ENCODE results near the gene FBXO44. TPM values are rescaled to one million over a fixed set of nuclear protein-coding genes. Genes with fewer than 3 reads are reported as not detected.

The FBXO44 gene
- total and polyA plus RNA-seq, 10 of the 15 experiments (the other 5 are each of a cell fraction or from before 2014, with no cell fraction given), result 0.77 to 22.4 (median 8.2) TPM

DNA sequence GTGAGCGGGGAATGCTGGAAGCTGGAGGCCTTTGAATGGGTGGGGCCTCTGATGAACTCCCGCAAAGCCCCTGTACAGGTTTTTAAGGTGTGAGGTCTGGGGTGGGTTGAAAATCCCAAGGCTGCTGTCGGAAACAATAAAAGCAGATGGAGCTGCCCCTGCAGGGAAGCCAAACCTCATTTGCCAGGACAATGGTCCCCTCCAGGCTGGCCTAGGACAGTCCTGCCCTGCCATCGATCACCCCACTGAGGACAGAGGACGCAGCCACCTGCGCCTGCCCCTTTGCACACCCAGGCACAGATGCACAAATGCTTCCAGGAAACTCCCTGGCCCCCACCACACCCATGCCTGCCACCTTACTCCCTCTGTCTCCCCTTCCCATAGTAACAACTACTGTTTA lies 41.2 kb downstream of the FBXO44 start (continued):
- TF ChIP-seq CBX3 (IDR thresholded peaks at IDR 0.05; ENCODE audit: borderline replicate concordance, low read depth), result no peak

DNA sequence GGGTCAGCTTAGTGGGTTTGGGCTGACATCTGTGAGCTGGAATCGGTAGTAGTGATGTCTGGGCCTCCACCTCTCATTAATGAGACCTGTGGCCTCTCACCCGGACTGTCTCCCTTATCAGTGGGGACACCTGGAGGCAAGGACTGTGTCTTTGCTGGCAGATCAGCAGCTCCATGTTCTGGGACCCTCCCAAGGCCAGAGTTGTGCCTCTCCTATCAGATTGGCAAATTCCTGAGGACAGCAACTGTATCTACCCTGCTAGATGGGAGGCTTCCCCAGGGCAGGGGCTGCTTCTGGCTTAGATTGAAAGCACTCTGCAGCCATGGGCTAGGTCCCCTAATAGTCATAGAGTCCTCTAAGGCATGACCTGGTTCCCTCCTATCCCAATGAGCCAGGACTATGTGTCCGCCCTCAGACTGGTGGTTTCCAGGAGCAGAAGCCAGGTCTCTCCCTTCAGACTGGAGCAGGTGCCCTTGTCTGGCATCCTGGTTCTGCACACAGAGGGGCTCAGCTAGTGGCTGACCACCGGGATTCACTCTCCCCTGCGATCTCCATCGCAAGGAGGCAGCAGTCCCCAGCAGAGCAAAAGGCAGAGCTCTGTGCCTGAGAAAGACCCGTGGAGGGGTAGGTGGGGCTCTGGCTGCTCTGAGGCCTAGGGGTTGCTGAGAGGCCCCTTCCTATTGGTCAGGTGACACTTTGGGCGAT lies 42.7 kb downstream of the FBXO44 start:
- intact Hi-C loops (cut with micrococcal nuclease; ENCODE audit: unreplicated experiment), result no loop called here
- in situ Hi-C loops (cut with MboI), result no loop called here
- WGBS (ENCODE audit: insufficient coverage, insufficient replicate concordance, low lambda C conversion rate, missing lambda C conversion rate), result 36% methylated on average over 7 of the region's 8 CpGs
- Histone ChIP-seq H3K4me1 (ENCODE audit: control insufficient read depth, insufficient read depth, low read length) (no peaks in the 10 kb centered on the region), H3K4me2 (ENCODE audit: control insufficient read depth, insufficient read depth) (no peak overlapping the region), H3K9me3 (replicated peaks; ENCODE audit: control insufficient read depth, insufficient read depth, low read length) (no peaks in the 10 kb centered on the region), H4K20me1 (ENCODE audit: control insufficient read depth, insufficient read depth) (no peaks in the 10 kb centered on the region; the same call in 1 of the 2 replicates), H3K79me2 (ENCODE audit: control insufficient read depth, insufficient read depth, low read length) (no peaks in the 10 kb centered on the region), H3K36me3 (ENCODE audit: control insufficient read depth in 2 of 2, insufficient read depth in 2 of 2, low read length in 1 of 2) (no peaks in the 10 kb centered on the region), H3K4me3 (no peak overlapping the region), H3K9ac (ENCODE audit: control insufficient read depth, insufficient read depth, low read length) (no peak overlapping the region), H2AFZ (ENCODE audit: control insufficient read depth, low read depth, low read length) (no peak overlapping the region), H3K27me3 (replicated peaks in 1 of 2; ENCODE audit: control insufficient read depth in 2 of 2, insufficient read depth in 2 of 2, low read length in 1 of 2) (peaks cover 4 to 5% of the 10 kb centered on the region in 2 experiments; a peak in 3 of 4 replicates), H3K27ac (ENCODE audit: control insufficient read depth, insufficient read depth) (no peak overlapping the region)
- SMC1A ChIA-PET (ENCODE audit: uncharacterized antibody, unreplicated experiment), result interaction anchor here (1.2 kb wide), 1 partner anchor 15 kb away, joined by 3 read pairs; no protein-coding TSS in a partner anchor
- no peak for DNase-seq (ENCODE audit: low read depth, low spot score)
- TF ChIP-seq, protein P1, sequence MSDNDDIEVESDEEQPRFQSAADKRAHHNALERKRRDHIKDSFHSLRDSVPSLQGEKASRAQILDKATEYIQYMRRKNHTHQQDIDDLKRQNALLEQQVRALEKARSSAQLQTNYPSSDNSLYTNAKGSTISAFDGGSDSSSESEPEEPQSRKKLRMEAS (IDR thresholded peaks at IDR 0.05; ENCODE audit: low read depth, low read length), result no peak
- TF ChIP-seq HDAC2 (IDR thresholded peaks at IDR 0.05), result no peak
- TF ChIP-seq, protein P2, sequence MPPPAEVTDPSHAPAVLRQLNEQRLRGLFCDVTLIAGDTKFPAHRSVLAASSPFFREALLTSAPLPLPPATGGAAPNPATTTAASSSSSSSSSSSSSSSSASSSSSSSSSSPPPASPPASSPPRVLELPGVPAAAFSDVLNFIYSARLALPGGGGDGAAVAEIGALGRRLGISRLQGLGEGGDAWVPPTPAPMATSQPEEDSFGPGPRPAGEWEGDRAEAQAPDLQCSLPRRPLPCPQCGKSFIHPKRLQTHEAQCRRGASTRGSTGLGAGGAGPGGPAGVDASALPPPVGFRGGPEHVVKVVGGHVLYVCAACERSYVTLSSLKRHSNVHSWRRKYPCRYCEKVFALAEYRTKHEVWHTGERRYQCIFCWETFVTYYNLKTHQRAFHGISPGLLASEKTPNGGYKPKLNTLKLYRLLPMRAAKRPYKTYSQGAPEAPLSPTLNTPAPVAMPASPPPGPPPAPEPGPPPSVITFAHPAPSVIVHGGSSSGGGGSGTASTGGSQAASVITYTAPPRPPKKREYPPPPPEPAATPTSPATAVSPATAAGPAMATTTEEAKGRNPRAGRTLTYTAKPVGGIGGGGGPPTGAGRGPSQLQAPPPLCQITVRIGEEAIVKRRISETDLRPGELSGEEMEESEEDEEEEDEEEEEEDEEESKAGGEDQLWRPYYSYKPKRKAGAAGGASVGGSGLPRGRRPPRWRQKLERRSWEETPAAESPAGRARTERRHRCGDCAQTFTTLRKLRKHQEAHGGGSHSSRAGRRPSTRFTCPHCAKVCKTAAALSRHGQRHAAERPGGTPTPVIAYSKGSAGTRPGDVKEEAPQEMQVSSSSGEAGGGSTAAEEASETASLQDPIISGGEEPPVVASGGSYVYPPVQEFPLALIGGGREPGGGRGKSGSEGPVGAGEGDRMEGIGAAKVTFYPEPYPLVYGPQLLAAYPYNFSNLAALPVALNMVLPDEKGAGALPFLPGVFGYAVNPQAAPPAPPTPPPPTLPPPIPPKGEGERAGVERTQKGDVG (CRISPR knock-in tag; IDR thresholded peaks at IDR 0.05), result no peak
- TF ChIP-seq, protein P3, sequence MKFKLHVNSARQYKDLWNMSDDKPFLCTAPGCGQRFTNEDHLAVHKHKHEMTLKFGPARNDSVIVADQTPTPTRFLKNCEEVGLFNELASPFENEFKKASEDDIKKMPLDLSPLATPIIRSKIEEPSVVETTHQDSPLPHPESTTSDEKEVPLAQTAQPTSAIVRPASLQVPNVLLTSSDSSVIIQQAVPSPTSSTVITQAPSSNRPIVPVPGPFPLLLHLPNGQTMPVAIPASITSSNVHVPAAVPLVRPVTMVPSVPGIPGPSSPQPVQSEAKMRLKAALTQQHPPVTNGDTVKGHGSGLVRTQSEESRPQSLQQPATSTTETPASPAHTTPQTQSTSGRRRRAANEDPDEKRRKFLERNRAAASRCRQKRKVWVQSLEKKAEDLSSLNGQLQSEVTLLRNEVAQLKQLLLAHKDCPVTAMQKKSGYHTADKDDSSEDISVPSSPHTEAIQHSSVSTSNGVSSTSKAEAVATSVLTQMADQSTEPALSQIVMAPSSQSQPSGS (IDR thresholded peaks at IDR 0.05; ENCODE audit: low read length), result no peak
- no peak for TF ChIP-seq NR2C2 (IDR thresholded peaks at IDR 0.05; ENCODE audit: borderline replicate concordance, control insufficient read depth, insufficient read length, low read depth)
- no peak for TF ChIP-seq NFYB (IDR thresholded peaks at IDR 0.05; ENCODE audit: insufficient read depth, low read depth, low read length)
- TF ChIP-seq ZNF24 (IDR thresholded peaks at IDR 0.05), result no peak
- BruUV-seq (replicated peaks), result no TSS peak
- ATAC-seq, result no peak
- no peak for FAIRE-seq
- CTCF ChIA-PET, result interaction anchor here (0.9 to 1.3 kb wide), 2 partner anchors 23 to 47 kb away, joined by 5 to 9 read pairs; no protein-coding TSS in a partner anchor
- POLR2A ChIA-PET, result interaction anchor here (0.6 kb wide), 1 partner anchor 37 kb away, joined by 3 read pairs; no protein-coding TSS in a partner anchor
- RAD21 ChIA-PET (ENCODE audit: unreplicated experiment), result no interaction called here

Measured in GM12878 (cell line).